WTC11 (cell line): ENCODE data around the gene MEGF6.

Experiments used
- CBFB ChIP-seq: sonication (generic); formaldehyde crosslinking; IDR thresholded peaks from 2 replicates; pipeline ENCODE4 v1.8.1; 2022; ENCODE audit warnings: mild to moderate bottlenecking, low read depth, missing genetic modification reagents
- FOXP1 ChIP-seq: sonication (generic); formaldehyde crosslinking; IDR thresholded peaks from 2 replicates; pipeline ENCODE4 v1.8.0; 2022; ENCODE audit warnings: missing genetic modification reagents, mild to moderate bottlenecking, moderate library complexity, borderline replicate concordance
- IRF2 ChIP-seq: sonication (generic); formaldehyde crosslinking; IDR thresholded peaks from 2 replicates; pipeline ENCODE4 v1.8.0; 2022; ENCODE audit warnings: low read depth, missing genetic modification reagents, borderline replicate concordance
- MLX ChIP-seq: sonication (generic); formaldehyde crosslinking; IDR thresholded peaks from 2 replicates; pipeline ENCODE4 v1.8.1; 2023; ENCODE audit warnings: mild to moderate bottlenecking, missing genetic modification reagents, moderate library complexity
- TF ChIP-seq, protein P1 (sequence below): sonication (generic); formaldehyde crosslinking; conservative IDR thresholded peaks from 2 replicates; pipeline ENCODE4 v1.8.1; 2023; ENCODE audit warnings: mild to moderate bottlenecking, low read depth, missing genetic modification reagents, moderate library complexity
- TF ChIP-seq, protein P2 (sequence below): fragments of 200-600 bp; IDR thresholded peaks from 2 replicates; pipeline ENCODE4 v1.8.0; 2022; ENCODE audit warnings: antibody characterized with exemption
- TF ChIP-seq, protein P3 (sequence below): sonication (generic); formaldehyde crosslinking; IDR thresholded peaks from 2 replicates; pipeline ENCODE4 v1.8.0; 2022; ENCODE audit warnings: mild to moderate bottlenecking, missing genetic modification reagents
- TF ChIP-seq, protein P4 (sequence below): fragments of 250-450 bp; sonication (Bioruptor Pico); conservative IDR thresholded peaks from 2 replicates; pipeline ENCODE4 v1.9.0; 2021; ENCODE audit warnings: mild to moderate bottlenecking

GRCh38 chr1:3503525-3503886 is 107.8 kb downstream of the MEGF6 start:
- TF ChIP-seq, protein P1, sequence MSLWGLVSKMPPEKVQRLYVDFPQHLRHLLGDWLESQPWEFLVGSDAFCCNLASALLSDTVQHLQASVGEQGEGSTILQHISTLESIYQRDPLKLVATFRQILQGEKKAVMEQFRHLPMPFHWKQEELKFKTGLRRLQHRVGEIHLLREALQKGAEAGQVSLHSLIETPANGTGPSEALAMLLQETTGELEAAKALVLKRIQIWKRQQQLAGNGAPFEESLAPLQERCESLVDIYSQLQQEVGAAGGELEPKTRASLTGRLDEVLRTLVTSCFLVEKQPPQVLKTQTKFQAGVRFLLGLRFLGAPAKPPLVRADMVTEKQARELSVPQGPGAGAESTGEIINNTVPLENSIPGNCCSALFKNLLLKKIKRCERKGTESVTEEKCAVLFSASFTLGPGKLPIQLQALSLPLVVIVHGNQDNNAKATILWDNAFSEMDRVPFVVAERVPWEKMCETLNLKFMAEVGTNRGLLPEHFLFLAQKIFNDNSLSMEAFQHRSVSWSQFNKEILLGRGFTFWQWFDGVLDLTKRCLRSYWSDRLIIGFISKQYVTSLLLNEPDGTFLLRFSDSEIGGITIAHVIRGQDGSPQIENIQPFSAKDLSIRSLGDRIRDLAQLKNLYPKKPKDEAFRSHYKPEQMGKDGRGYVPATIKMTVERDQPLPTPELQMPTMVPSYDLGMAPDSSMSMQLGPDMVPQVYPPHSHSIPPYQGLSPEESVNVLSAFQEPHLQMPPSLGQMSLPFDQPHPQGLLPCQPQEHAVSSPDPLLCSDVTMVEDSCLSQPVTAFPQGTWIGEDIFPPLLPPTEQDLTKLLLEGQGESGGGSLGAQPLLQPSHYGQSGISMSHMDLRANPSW (CRISPR knock-in tag): no peak
- TF ChIP-seq FOXP1 (CRISPR knock-in tag) (no peak), MLX (CRISPR knock-in tag) (no peak), IRF2 (CRISPR knock-in tag) (no peak), CBFB (CRISPR knock-in tag) (no peak)
- TF ChIP-seq, protein P2, sequence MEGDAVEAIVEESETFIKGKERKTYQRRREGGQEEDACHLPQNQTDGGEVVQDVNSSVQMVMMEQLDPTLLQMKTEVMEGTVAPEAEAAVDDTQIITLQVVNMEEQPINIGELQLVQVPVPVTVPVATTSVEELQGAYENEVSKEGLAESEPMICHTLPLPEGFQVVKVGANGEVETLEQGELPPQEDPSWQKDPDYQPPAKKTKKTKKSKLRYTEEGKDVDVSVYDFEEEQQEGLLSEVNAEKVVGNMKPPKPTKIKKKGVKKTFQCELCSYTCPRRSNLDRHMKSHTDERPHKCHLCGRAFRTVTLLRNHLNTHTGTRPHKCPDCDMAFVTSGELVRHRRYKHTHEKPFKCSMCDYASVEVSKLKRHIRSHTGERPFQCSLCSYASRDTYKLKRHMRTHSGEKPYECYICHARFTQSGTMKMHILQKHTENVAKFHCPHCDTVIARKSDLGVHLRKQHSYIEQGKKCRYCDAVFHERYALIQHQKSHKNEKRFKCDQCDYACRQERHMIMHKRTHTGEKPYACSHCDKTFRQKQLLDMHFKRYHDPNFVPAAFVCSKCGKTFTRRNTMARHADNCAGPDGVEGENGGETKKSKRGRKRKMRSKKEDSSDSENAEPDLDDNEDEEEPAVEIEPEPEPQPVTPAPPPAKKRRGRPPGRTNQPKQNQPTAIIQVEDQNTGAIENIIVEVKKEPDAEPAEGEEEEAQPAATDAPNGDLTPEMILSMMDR: no peak
- TF ChIP-seq, protein P3, sequence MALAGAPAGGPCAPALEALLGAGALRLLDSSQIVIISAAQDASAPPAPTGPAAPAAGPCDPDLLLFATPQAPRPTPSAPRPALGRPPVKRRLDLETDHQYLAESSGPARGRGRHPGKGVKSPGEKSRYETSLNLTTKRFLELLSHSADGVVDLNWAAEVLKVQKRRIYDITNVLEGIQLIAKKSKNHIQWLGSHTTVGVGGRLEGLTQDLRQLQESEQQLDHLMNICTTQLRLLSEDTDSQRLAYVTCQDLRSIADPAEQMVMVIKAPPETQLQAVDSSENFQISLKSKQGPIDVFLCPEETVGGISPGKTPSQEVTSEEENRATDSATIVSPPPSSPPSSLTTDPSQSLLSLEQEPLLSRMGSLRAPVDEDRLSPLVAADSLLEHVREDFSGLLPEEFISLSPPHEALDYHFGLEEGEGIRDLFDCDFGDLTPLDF (CRISPR knock-in tag): no peak
- TF ChIP-seq, protein P4, sequence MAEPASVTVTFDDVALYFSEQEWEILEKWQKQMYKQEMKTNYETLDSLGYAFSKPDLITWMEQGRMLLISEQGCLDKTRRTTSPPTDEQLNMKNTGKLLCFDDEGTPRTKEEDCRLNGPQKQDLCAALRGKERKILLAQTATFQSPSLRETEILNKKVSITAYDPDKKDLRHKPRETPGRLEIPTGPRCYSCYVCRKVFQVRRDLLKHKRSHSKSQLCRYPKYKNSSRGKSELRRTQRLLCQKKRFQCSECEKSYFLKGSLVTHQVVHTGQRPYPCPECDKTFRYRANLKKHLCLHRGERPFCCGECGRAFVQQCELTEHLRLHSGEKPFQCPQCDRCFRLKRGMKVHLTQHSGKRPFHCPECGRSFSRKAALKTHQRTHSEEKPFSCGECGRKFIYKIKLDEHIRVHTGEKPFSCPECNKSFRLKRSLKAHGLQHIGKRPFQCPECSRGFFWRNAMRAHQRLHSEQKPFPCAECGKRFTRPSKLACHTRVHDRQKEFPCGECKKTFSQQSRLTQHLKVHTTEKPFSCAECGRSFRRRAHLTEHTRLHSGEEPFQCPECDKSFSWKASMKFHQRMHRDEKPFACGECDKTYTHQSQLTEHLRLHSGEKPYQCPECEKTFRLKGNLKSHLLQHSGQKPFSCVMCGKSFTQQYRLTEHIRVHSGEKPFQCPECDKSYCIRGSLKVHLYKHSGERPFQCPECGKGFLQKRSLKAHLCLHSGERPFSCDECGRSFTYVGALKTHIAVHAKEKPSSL: no peak
